ENCODE results near the gene EID3.

The EID3 gene

GRCh38 chr12:104336115-104336514, 32.6 kb downstream of the EID3 start:
- Histone ChIP-seq H3K4me1 (ENCODE audit: control insufficient read depth in 5 of 5, insufficient read depth in 5 of 5, low read length in 5 of 5) (peaks cover 0 to 4% (median 0%) of the 10 kb centered on the region in 5 donors), H3K36me3 (ENCODE audit: control insufficient read depth in 5 of 5, insufficient read depth in 5 of 5, low read length in 5 of 5) (peaks cover 51 to 66% (median 56%) of the 10 kb centered on the region in 5 donors), H3K27ac (ENCODE audit: low read depth, low read length) (no peak overlapping the region), H3K27me3 (ENCODE audit: control insufficient read depth in 5 of 5, insufficient read depth in 4 of 5, low read length in 5 of 5) (no peaks in the 10 kb centered on the region), H3K9ac (ENCODE audit: low read length in 5 of 5) (no peak overlapping the region), H3K9me3 (ENCODE audit: control insufficient read depth in 5 of 5, low read length in 5 of 5) (no peaks in the 10 kb centered on the region), H3K4me3 (ENCODE audit: low read depth in 1 of 5, low read length in 5 of 5) (no peak overlapping the region)

- H3K27ac ChIP-seq (ENCODE audit: low read depth, low read length), result no peak overlapping the region
- H3K9me3 ChIP-seq (ENCODE audit: control insufficient read depth in 5 of 5, low read length in 5 of 5), result no peaks in the 10 kb centered on the region
- H3K36me3 ChIP-seq (ENCODE audit: control insufficient read depth in 5 of 5, insufficient read depth in 5 of 5, low read length in 5 of 5), result peaks cover 48 to 68% (median 63%) of the 10 kb centered on the region in 5 donors
- H3K27me3 ChIP-seq (ENCODE audit: control insufficient read depth in 5 of 5, insufficient read depth in 4 of 5, low read length in 5 of 5), result no peaks in the 10 kb centered on the region
- H3K4me1 ChIP-seq (ENCODE audit: control insufficient read depth in 5 of 5, insufficient read depth in 5 of 5, low read length in 5 of 5), result peaks cover 0 to 4% (median 0%) of the 10 kb centered on the region in 5 donors
- no peak overlapping the region for H3K4me3 ChIP-seq (ENCODE audit: low read depth in 1 of 5, low read length in 5 of 5)
- no peak overlapping the region for H3K9ac ChIP-seq (ENCODE audit: low read length in 5 of 5)
These were observed 33.6 kb downstream of the EID3 start for GRCh38 chr12:104337030-104337558.

- no peaks in the 10 kb centered on the region for H3K9me3 ChIP-seq (ENCODE audit: control insufficient read depth in 5 of 5, low read length in 5 of 5)
- peaks cover 41 to 72% (median 66%) of the 10 kb centered on the region in 5 donors for H3K36me3 ChIP-seq (ENCODE audit: control insufficient read depth in 5 of 5, insufficient read depth in 5 of 5, low read length in 5 of 5)
- H3K27ac ChIP-seq (ENCODE audit: low read depth, low read length), result no peak overlapping the region
- H3K27me3 ChIP-seq (ENCODE audit: control insufficient read depth in 5 of 5, insufficient read depth in 4 of 5, low read length in 5 of 5), result no peaks in the 10 kb centered on the region
- no peak overlapping the region for H3K4me3 ChIP-seq (ENCODE audit: low read depth in 1 of 5, low read length in 5 of 5)
- H3K4me1 ChIP-seq (ENCODE audit: control insufficient read depth in 5 of 5, insufficient read depth in 5 of 5, low read length in 5 of 5), result peaks cover 0 to 4% (median 1%) of the 10 kb centered on the region in 5 donors
- H3K9ac ChIP-seq (ENCODE audit: low read length in 5 of 5), result no peak overlapping the region
These were observed 36.1 kb downstream of the EID3 start for GRCh38 chr12:104339663-104340062.

GRCh38 chr12:104340177-104340576, 36.6 kb downstream of the EID3 start:
- no peak overlapping the region for H3K27ac ChIP-seq (ENCODE audit: low read depth, low read length)
- H3K4me3 ChIP-seq (ENCODE audit: low read depth in 1 of 5, low read length in 5 of 5), result no peak overlapping the region
- H3K4me1 ChIP-seq (ENCODE audit: control insufficient read depth in 5 of 5, insufficient read depth in 5 of 5, low read length in 5 of 5), result peaks cover 0 to 8% (median 4%) of the 10 kb centered on the region in 5 donors
- no peak overlapping the region for H3K9ac ChIP-seq (ENCODE audit: low read length in 5 of 5)
- no peaks in the 10 kb centered on the region for H3K27me3 ChIP-seq (ENCODE audit: control insufficient read depth in 5 of 5, insufficient read depth in 4 of 5, low read length in 5 of 5)
- peaks cover 41 to 69% (median 62%) of the 10 kb centered on the region in 5 donors for H3K36me3 ChIP-seq (ENCODE audit: control insufficient read depth in 5 of 5, insufficient read depth in 5 of 5, low read length in 5 of 5)
- no peaks in the 10 kb centered on the region for H3K9me3 ChIP-seq (ENCODE audit: control insufficient read depth in 5 of 5, low read length in 5 of 5)

GRCh38 chr12:104340925-104341611, 37.5 kb downstream of the EID3 start:
- peaks cover 34 to 64% (median 57%) of the 10 kb centered on the region in 5 donors for H3K36me3 ChIP-seq (ENCODE audit: control insufficient read depth in 5 of 5, insufficient read depth in 5 of 5, low read length in 5 of 5)
- H3K9me3 ChIP-seq (ENCODE audit: control insufficient read depth in 5 of 5, low read length in 5 of 5), result no peaks in the 10 kb centered on the region
- no peaks in the 10 kb centered on the region for H3K27me3 ChIP-seq (ENCODE audit: control insufficient read depth in 5 of 5, insufficient read depth in 4 of 5, low read length in 5 of 5)
- no peak overlapping the region for H3K27ac ChIP-seq (ENCODE audit: low read depth, low read length)
- no peak overlapping the region for H3K9ac ChIP-seq (ENCODE audit: low read length in 5 of 5)
- no peak overlapping the region for H3K4me3 ChIP-seq (ENCODE audit: low read depth in 1 of 5, low read length in 5 of 5)
- H3K4me1 ChIP-seq (ENCODE audit: control insufficient read depth in 5 of 5, insufficient read depth in 5 of 5, low read length in 5 of 5), result peaks cover 0 to 14% (median 4%) of the 10 kb centered on the region in 5 donors

GRCh38 chr12:104342147-104342546, 38.6 kb downstream of the EID3 start:
- Histone ChIP-seq H3K36me3 (ENCODE audit: control insufficient read depth in 5 of 5, insufficient read depth in 5 of 5, low read length in 5 of 5) (peaks cover 27 to 60% (median 50%) of the 10 kb centered on the region in 5 donors), H3K9me3 (ENCODE audit: control insufficient read depth in 5 of 5, low read length in 5 of 5) (no peaks in the 10 kb centered on the region), H3K4me3 (ENCODE audit: low read depth in 1 of 5, low read length in 5 of 5) (no peak overlapping the region), H3K4me1 (ENCODE audit: control insufficient read depth in 5 of 5, insufficient read depth in 5 of 5, low read length in 5 of 5) (peaks cover 0 to 14% (median 4%) of the 10 kb centered on the region in 5 donors), H3K27ac (ENCODE audit: low read depth, low read length) (no peak overlapping the region), H3K27me3 (ENCODE audit: control insufficient read depth in 5 of 5, insufficient read depth in 4 of 5, low read length in 5 of 5) (no peaks in the 10 kb centered on the region), H3K9ac (ENCODE audit: low read length in 5 of 5) (no peak overlapping the region)

GRCh38 chr12:104342635-104343249, 39.2 kb downstream of the EID3 start:
- Histone ChIP-seq H3K27ac (ENCODE audit: low read depth, low read length) (no peak overlapping the region), H3K36me3 (ENCODE audit: control insufficient read depth in 5 of 5, insufficient read depth in 5 of 5, low read length in 5 of 5) (peaks cover 29 to 64% (median 54%) of the 10 kb centered on the region in 5 donors), H3K4me1 (ENCODE audit: control insufficient read depth in 5 of 5, insufficient read depth in 5 of 5, low read length in 5 of 5) (peaks cover 0 to 14% (median 4%) of the 10 kb centered on the region in 5 donors), H3K9ac (ENCODE audit: low read length in 5 of 5) (no peak overlapping the region), H3K27me3 (ENCODE audit: control insufficient read depth in 5 of 5, insufficient read depth in 4 of 5, low read length in 5 of 5) (no peaks in the 10 kb centered on the region), H3K4me3 (ENCODE audit: low read depth in 1 of 5, low read length in 5 of 5) (no peak overlapping the region), H3K9me3 (ENCODE audit: control insufficient read depth in 5 of 5, low read length in 5 of 5) (no peaks in the 10 kb centered on the region)

GRCh38 chr12:104344682-104345081, 41.1 kb downstream of the EID3 start:
- Histone ChIP-seq H3K27ac (ENCODE audit: low read depth, low read length) (no peak overlapping the region), H3K4me3 (ENCODE audit: low read depth in 1 of 5, low read length in 5 of 5) (no peak overlapping the region), H3K27me3 (ENCODE audit: control insufficient read depth in 5 of 5, insufficient read depth in 4 of 5, low read length in 5 of 5) (no peaks in the 10 kb centered on the region), H3K36me3 (ENCODE audit: control insufficient read depth in 5 of 5, insufficient read depth in 5 of 5, low read length in 5 of 5) (peaks cover 33 to 74% (median 59%) of the 10 kb centered on the region in 5 donors), H3K9ac (ENCODE audit: low read length in 5 of 5) (no peak overlapping the region), H3K4me1 (ENCODE audit: control insufficient read depth in 5 of 5, insufficient read depth in 5 of 5, low read length in 5 of 5) (peaks cover 0 to 14% (median 3%) of the 10 kb centered on the region in 5 donors), H3K9me3 (ENCODE audit: control insufficient read depth in 5 of 5, low read length in 5 of 5) (no peaks in the 10 kb centered on the region)

- Histone ChIP-seq H3K27me3 (ENCODE audit: control insufficient read depth in 5 of 5, insufficient read depth in 4 of 5, low read length in 5 of 5) (no peaks in the 10 kb centered on the region), H3K4me3 (ENCODE audit: low read depth in 1 of 5, low read length in 5 of 5) (no peak overlapping the region), H3K9ac (ENCODE audit: low read length in 5 of 5) (no peak overlapping the region), H3K36me3 (ENCODE audit: control insufficient read depth in 5 of 5, insufficient read depth in 5 of 5, low read length in 5 of 5) (peaks cover 29 to 73% (median 58%) of the 10 kb centered on the region in 5 donors), H3K4me1 (ENCODE audit: control insufficient read depth in 5 of 5, insufficient read depth in 5 of 5, low read length in 5 of 5) (peaks cover 0 to 14% (median 0%) of the 10 kb centered on the region in 5 donors), H3K27ac (ENCODE audit: low read depth, low read length) (no peak overlapping the region), H3K9me3 (ENCODE audit: control insufficient read depth in 5 of 5, low read length in 5 of 5) (no peaks in the 10 kb centered on the region)
These were observed 41.9 kb downstream of the EID3 start for GRCh38 chr12:104345234-104346066.

Data from subcutaneous abdominal adipose tissue (tissue), 5 donors.